Hematopoietic multipotent progenitor cell treated with erythropoietin and hydrocortisone succinate and interleukin-3 and kit ligand, for 6 days (in vitro differentiated cells): ENCODE data around the gene TMEM9B.

Experiments
- DNase-seq: peaks from one replicate; pipeline ENCODE4 v3.0.0-alpha.2; 2015

TMEM9B gene

DNA sequence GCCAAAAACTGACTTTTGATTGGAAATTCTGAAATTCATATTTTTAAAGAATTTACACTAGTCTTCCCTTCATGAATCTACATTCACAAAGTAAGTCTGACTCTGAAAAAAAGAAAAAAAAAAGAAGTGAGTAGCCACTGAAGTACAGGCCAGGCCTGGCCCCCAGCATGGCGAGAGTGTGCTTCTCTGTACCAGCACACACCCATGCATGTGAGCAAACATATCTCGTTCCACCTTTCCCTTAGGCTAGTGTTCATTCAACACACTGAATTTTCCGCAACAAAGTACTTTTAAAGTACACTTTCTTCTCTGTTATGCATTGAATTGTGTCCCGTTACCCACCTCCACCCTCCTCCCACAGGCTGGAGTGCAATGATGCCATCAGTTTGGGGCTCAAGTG lies 36.0 kb downstream of the TMEM9B start:
- no peak for DNase-seq

DNA sequence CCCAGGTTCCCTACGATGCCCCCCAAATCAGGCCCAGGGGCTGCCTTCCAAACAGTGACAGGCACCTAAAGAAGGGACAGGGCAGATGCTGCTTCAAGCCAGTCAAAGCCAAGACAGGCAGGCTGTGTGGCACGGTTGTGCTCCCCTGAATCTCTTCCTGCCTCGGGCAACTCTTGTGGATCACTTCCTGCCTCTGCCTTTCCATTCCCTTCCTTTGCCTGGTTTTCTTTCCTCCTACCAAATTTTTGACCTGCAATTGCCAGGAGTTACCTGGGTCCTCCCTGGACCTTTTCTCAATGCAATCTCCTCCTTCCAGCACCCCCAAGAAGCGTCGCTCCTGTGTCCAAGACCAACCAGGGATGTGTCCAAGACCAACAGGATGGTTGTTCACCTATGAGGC lies 37.0 kb downstream of the TMEM9B start:
- no peak for DNase-seq

DNA sequence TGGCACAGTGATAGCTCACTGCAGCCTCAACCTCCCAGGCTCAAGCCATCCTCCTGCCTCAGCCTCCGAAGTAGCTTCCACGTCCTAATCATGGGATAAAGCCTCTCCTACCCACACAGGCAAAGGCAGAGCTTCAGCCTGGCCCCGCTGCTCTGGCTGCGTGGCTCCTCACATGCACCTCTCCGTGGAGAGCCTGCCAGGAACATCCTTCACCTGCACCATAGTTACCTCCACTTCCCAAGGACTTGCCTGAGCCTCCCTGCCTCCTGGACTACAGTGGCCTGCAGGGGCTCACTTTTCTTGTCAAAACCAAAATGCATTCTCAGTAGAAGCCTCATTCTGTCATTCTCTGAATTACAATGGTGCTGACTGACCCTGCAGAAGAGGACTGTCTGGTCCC lies 38.0 kb downstream of the TMEM9B start:
- DNase-seq, result no peak

DNA sequence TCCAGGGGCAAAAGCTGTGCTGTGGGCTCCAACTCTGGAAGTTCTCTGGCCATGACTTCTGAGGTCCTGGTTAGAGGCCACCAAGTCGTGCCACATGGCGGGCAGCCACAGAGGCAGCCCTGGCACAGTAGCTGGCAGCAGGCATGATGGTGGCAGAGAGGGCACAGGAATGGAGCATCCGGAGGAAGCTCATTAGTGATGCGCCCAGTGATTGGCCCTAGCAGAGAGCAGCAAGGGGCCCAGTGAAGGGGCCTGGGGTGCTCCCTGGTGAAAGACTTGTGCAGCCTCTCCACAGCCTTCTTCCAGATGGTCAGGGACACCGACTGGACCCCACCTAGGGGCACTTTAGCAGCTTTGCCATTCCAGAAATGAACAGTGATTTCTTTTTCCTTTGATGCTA lies 38.5 kb downstream of the TMEM9B start:
- no peak for DNase-seq

DNA sequence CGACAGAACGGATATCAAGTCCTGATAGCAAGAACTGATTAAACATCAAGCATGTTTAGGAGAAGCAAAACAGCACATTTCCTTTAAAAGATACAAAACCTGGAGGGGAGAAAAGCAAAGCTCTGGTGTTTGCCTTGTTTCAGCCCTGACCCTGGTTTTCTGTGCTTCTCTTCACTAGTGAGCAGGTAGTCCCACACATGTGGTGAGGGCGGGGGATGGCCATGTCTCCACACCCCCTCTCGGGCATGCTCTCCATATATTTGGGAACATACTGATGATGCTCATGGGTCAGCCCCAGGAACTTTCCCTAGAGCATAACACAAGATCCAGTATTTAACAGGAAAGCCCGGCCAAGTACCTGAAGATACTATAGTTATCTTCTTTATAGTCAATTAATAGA lies 41.6 kb downstream of the TMEM9B start:
- no peak for DNase-seq

DNA sequence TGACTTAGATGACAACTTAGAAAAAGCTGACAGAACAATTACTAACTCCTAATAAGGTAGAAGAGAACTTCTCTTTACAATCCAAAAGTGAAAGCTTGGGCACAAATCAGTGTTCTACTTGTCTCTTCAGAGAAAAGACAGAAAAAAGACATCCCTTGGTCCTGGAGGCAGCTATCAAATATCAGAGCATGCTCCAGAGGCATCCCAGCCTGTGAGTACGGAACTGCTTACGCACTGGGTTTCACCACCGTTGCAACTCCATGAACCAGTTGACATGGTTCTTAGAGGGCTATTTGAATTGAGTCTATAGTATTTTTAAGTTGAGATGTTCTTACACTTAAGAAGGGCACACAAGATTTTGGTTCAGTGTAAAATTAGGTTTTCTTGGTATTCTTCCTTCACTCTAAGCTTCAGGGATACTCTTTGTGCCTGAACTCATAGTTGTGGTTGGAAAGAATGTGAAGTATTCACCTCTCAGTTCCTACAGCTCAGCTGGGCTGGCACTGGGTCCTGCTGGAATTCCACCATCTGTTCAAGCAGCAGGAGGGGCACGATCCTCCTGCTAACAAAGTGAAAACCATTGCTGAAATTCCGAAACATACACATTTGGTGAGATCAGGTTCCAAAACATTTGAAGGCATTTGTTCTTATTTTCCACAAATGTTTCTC lies 47.0 kb downstream of the TMEM9B start:
- DNase-seq, result no peak

DNA sequence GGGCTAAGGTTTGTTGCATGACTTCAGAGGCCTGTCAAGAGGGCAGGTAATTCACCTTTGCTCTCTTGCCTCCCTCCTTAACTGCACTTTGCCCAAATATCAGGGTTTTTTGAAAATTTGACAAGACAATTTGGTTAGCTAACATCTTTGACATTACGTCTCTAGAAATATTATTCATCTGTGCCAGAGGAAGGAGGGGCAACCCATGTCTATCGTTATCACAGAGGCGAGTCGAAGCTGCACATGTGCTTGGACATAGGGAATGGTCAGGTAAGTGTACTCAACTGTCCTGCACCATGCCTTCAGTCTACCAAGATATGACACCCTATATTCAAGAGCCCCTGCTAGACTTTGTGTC lies 49.6 kb downstream of the TMEM9B start:
- no peak for DNase-seq

DNA sequence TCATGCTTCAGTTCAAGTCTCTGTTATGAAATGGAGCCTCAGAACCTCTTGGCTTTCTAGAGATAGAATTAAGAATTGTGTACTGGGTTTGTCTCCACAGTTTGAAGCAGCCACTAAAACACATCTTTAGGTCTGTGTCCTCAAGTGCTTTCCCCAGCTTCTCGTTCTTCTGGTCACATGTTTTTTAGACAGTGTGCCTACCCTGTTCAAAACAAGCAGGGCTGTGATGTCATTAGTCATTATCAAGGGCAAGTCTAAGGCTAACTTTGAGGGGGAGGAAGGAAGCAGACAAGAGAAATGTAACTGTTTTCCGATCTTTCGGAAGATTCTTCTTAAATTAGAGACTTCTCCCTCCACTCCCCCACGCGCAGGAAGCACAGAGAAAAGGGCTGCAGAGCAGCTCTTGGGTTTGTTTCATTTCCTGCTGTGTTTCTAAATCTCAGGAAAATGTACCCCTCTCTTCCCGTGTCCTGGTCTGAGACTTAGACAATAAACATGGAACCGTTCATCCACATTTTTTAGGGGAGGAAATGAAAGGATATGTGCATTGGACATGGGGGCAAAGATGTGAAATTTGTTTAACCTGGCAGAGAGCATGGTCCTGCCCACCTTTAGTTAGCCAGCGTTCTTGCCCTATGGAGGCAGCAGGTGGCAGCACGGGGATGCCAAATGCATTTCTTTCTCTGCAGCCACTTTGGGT lies 50.1 kb downstream of the TMEM9B start:
- DNase-seq, result peak; percentile 80

DNA sequence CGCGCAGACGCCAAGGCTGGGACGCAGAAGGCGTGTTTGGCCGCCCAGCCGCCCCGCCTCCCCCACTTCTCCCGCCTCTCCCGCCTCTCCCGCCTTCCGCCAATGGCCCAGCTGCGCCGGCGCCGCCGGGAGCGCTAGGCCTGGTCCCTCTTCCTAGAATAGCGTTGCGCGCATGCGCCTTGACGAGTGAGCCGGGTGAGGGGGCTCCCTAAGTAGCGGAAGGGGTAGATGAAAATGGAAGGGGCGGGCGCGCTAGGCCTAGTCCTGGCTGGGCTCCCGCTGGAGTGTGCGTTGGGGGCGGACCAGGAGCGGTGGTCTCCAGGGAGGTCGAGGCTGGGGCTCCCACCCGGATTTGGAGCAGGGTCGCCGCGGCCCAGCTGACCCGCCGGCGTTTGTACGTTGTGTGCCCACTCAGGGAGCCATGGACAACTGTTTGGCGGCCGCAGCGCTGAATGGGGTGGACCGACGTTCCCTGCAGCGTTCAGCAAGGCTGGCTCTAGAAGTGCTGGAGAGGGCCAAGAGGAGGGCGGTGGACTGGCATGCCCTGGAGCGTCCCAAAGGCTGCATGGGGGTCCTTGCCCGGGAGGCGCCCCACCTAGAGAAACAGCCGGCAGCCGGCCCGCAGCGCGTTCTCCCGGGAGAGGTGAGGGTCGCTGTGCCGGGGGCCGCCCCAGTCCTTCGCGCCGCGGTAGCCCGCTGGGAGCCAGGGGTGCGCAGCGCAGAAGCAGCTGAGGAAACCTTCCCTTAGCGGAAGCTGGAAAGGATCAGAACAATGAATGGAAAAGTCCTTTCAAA lies 53.0 kb downstream of the TMEM9B start, which contains the start of gene AKIP1:
AKIP1 (plus strand) TSS at position 161 of the 795 bp plus-strand sequence; CDS start at position 422, 261 bp downstream.
- peak; percentile 97 for DNase-seq

DNA sequence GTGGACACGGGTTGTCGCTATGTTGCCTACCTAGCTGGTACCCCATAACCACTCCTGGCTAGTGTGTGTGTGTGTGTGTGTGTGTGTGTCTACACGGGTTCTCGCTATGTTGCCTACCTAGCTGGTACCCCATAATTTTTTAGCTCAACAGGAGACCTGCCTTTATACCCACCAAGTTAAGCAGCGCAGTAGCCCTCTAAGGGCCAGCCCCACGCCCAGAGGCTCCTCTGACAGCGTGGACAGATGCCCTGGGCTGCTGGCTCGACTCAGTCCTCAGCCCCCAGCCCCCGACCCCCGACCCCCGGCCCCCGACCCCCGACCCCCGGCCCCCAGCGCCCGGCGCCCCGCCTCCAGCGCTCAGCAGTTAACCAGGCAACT lies 53.6 kb downstream of the TMEM9B start:
- no peak for DNase-seq

DNA sequence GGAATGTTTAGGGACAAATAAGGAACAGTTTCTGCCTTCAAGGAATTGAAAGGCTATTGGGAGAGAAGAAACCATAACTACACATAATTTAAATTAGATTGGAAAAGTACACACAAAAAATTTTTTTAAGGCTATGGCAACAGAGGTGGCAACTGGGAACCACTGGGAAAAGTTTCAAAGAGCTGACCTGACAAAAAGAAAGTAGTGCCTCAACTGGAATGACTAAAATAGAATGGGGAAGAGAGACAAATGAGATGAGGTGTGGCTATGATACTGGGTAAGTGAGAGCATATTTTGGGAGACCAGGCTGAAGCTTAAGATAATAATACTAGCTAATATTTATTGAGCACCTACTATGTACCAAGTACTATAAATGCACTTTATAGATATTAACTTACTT lies 56.1 kb downstream of the TMEM9B start:
- DNase-seq, result no peak

DNA sequence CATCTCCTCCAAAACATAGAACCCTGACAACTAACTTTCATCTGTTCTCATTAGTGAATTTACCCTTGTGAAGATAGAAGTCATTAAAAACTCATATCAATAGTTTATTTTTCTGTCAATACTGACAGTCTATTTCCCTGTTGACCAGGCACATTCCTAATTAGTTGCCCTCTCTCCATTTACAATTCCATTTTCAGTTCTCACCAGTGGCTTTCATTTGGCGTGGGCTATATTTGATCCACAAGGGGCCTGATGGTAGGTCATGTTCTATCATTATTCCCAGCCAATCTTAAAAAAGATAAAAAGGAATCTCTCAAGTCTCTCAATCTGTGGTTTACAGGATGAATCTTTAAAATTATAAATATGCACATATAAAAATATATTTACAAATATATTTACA lies 57.1 kb downstream of the TMEM9B start:
- DNase-seq, result no peak

DNA sequence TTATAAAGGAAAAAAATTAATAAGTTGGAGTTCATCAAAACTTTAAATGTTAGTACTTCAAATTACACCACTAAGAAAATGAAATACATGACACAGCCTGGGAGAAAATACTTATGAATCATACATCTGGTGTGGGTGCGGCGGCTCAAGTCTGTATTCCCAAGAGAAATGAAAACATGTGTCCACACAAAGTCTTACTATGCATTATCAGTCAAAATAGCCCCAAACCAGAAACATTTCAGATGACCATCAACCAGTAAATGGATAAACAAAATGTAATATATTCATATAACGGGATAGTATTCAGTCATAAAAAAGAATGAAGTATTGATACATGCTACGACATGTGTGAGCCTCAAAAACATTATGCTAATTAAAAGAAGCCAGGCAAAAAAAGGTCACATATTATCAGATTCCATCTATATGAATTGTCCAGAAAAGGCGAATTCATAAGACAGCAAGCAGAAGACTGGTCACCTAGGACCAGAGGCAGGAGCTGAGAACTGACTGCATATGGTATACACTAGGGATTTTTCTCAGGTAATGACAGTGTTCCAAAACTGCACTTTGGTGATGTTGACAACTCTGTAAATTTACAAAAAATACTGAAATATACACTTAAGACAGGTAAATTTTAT lies 58.6 kb downstream of the TMEM9B start:
- no peak for DNase-seq

DNA sequence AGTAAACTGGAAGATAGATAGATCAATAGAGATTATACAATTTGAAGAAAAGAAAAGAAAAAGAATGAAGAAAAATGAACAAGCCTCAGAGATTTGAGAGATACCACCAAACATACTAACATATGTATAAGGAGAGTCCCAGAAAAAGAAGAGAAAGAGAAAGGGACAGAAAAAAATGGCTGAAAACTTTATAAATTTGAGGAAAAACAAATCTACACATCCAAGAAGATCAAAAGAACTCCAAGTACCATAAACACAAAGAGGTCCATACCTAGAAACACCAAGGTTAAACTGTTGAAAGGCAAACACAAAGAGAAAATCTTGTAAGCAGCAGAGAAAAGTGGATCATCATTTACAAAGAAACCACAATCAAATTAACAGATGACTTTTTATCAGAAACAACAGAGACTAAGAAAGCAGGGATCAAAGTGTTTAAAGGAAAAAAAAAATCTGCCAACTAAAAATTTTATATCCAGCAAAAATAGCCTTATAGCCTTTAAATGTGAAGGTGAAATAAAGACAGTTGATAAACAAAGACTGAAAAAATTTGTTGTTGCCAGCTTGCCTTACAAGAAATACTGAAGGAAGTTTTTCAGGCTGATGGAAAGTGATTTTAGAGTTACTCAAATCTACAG lies 65.0 kb downstream of the TMEM9B start:
- DNase-seq, result no peak
